Nephron progenitor cell (in vitro differentiated cells): ENCODE measurements around the gene DPH7.
"Not testable (repeated sequence)": the region's sequence is repeated elsewhere in the genome, so short reads cannot be mapped to it uniquely, and the experiment has no call there.

ENCODE experiments used
- DNase-seq: peaks from one replicate; pipeline ENCODE4 v3.0.0; 2021
- H3K27ac Mint-ChIP-seq: 2 replicates; pipeline ENCODE4 v1.8.0; 2021; ENCODE audit warnings: mild to moderate bottlenecking, moderate library complexity, mixed read lengths
- H3K27me3 Mint-ChIP-seq: 2 replicates; pipeline ENCODE4 v1.8.0; 2021; ENCODE audit warnings: mild to moderate bottlenecking, low read depth, mixed read lengths; ENCODE audit not compliant: poor library complexity
- H3K36me3 Mint-ChIP-seq: 2 replicates; pipeline ENCODE4 v1.8.0; 2021; ENCODE audit warnings: low read depth, mixed read lengths
- H3K4me1 Mint-ChIP-seq: 2 replicates; pipeline ENCODE4 v1.8.0; 2021; ENCODE audit warnings: mixed read lengths
- H3K4me3 Mint-ChIP-seq: 2 replicates; pipeline ENCODE4 v1.8.0; 2021; ENCODE audit warnings: mild to moderate bottlenecking, moderate library complexity, mixed read lengths
- H3K9me3 Mint-ChIP-seq: 2 replicates; pipeline ENCODE4 v1.8.0; 2021; ENCODE audit warnings: mild to moderate bottlenecking, moderate library complexity, mixed read lengths
- TF ChIP-seq, protein P1 (sequence below): fragments of 200-600 bp; sonication (generic); IDR thresholded peaks from 2 replicates; pipeline ENCODE4 v1.5.0; 2021; ENCODE audit warnings: antibody characterized with exemption

The DPH7 gene

DNA sequence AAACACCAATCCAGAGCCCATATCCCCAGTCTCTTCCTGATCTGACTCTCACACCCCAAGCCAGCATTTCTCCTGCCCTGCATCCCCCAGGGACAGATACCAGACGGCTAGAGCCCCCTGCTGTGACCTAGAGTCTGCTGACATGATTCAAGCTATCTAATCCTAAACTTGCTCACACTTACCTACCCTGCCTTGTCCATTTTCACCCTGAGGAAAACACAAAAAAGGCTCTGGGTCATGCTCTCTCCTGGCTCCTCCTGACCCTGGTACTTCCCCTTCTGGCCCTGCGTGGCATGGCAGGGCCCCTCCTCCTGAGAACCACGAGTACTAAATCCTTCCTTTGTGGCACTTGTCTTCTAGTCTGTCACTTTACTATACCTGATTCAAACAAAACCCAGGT, 23.9 kb upstream of the DPH7 start:
- DNase-seq = no peak
- Mint-ChIP-seq H3K4me1 (peaks cover 24% of the 10 kb centered on the region), H3K27me3 (peaks cover 48% of the 10 kb centered on the region), H3K9me3 (no peaks in the 10 kb centered on the region), H3K27ac (no peak overlapping the region), H3K4me3 (peak overlapping the region; percentile 49), H3K36me3 (no peaks in the 10 kb centered on the region)
- TF ChIP-seq, protein P1, sequence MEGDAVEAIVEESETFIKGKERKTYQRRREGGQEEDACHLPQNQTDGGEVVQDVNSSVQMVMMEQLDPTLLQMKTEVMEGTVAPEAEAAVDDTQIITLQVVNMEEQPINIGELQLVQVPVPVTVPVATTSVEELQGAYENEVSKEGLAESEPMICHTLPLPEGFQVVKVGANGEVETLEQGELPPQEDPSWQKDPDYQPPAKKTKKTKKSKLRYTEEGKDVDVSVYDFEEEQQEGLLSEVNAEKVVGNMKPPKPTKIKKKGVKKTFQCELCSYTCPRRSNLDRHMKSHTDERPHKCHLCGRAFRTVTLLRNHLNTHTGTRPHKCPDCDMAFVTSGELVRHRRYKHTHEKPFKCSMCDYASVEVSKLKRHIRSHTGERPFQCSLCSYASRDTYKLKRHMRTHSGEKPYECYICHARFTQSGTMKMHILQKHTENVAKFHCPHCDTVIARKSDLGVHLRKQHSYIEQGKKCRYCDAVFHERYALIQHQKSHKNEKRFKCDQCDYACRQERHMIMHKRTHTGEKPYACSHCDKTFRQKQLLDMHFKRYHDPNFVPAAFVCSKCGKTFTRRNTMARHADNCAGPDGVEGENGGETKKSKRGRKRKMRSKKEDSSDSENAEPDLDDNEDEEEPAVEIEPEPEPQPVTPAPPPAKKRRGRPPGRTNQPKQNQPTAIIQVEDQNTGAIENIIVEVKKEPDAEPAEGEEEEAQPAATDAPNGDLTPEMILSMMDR = no peak

DNA sequence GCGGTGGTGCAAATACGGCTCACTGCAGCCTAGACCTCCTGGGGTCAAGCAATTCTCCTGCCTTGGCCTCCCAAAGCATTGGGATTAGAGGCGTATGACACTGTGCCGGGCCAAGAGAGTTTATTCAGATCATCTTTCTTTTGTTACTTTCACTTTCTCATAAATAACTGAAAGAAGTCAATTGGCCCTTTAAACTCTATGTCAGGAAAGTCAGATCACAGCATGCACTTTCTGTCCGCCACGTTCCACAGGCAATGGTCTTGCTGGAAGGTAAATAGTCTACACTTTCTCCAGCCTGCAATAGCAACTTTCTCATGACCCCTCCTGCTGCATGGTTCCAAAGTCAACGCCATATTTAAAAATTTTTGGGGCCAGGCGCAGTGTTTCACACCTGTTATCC, 20.2 kb upstream of the DPH7 start:
- no peak for DNase-seq
- H3K4me1 Mint-ChIP-seq = peaks cover 14% of the 10 kb centered on the region
- no peak overlapping the region for H3K27ac Mint-ChIP-seq
- H3K36me3 Mint-ChIP-seq = peaks cover 6% of the 10 kb centered on the region
- peaks cover 30% of the 10 kb centered on the region for H3K27me3 Mint-ChIP-seq
- no peaks in the 10 kb centered on the region for H3K9me3 Mint-ChIP-seq
- TF ChIP-seq, protein P1 = no peak
- H3K4me3 Mint-ChIP-seq = no peak overlapping the region

DNA sequence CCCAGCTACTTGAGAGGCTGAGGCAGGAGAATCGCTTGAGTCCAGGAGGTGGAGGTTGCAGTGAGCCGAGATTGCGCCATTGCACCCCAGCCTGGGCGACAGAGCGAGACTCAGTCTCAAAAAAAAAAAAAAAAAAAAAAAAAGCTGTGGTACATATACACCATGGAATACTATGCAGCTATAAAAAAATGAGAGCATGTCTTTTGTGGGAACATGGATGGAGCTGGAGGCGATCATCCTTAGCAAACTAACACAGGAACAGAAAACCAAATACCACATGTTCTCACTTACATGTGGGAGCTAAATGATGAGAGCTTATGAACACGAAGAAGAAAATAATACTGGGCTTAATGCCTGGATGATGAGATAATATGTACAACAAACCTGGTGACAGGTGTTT, 17.9 kb upstream of the DPH7 start:
- not testable (repeated sequence) for H3K4me3 Mint-ChIP-seq, H3K36me3 Mint-ChIP-seq, H3K27ac Mint-ChIP-seq, DNase-seq, H3K27me3 Mint-ChIP-seq, H3K9me3 Mint-ChIP-seq
- peaks cover 14% of the 10 kb centered on the region for H3K4me1 Mint-ChIP-seq

DNA sequence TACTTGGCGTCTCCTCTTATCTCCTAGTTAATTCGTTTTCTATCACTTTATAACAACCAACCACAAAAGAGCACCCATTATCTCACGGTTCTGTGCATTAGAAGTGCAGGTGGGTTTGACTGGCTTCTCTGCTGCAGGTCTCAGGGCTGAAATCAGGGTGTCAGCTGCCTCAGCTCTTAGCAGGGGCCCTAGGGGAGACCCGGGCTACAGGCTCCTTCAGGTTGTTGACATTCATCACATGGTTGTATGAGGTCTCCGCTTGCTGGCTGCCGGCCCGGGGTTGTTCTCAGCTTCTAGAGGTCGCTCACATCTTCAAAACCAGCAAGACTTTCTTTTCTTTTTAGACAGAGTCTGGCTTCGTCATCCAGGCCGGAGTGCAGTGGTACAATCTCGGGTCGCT, 14.5 kb upstream of the DPH7 start:
- Mint-ChIP-seq H3K4me1 (peaks cover 31% of the 10 kb centered on the region), H3K36me3 (peaks cover 9% of the 10 kb centered on the region), H3K9me3 (no peaks in the 10 kb centered on the region), H3K27ac (no peak overlapping the region), H3K4me3 (peak overlapping the region; percentile 63), H3K27me3 (peaks cover 2% of the 10 kb centered on the region)
- TF ChIP-seq, protein P1 = no peak
- DNase-seq = no peak

DNA sequence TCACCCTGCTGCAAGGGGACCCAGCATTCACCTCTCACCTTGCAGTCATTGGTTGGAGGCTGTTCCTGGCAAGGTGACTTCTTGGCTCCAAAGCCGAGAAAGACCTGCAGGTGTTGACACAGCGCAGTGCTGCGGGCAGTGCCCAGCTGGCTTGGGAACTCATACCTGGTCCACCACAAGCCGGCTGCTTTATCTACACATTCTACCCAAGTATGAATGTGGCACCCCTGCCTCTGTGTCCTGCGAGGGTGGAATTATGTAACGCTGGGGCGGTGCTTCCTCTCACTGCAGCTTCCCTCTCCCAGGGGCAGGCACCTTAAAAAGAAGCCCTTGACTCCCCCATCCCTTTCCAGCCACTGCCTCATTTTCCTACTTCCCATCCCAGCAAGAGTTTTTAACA, 14.0 kb upstream of the DPH7 start:
- TF ChIP-seq, protein P1 = no peak
- no peak for DNase-seq
- peak overlapping the region; percentile 63 for H3K4me3 Mint-ChIP-seq
- no peaks in the 10 kb centered on the region for H3K27me3 Mint-ChIP-seq
- H3K27ac Mint-ChIP-seq = no peak overlapping the region
- H3K9me3 Mint-ChIP-seq = no peaks in the 10 kb centered on the region
- H3K36me3 Mint-ChIP-seq = peaks cover 13% of the 10 kb centered on the region
- H3K4me1 Mint-ChIP-seq = peaks cover 35% of the 10 kb centered on the region

DNA sequence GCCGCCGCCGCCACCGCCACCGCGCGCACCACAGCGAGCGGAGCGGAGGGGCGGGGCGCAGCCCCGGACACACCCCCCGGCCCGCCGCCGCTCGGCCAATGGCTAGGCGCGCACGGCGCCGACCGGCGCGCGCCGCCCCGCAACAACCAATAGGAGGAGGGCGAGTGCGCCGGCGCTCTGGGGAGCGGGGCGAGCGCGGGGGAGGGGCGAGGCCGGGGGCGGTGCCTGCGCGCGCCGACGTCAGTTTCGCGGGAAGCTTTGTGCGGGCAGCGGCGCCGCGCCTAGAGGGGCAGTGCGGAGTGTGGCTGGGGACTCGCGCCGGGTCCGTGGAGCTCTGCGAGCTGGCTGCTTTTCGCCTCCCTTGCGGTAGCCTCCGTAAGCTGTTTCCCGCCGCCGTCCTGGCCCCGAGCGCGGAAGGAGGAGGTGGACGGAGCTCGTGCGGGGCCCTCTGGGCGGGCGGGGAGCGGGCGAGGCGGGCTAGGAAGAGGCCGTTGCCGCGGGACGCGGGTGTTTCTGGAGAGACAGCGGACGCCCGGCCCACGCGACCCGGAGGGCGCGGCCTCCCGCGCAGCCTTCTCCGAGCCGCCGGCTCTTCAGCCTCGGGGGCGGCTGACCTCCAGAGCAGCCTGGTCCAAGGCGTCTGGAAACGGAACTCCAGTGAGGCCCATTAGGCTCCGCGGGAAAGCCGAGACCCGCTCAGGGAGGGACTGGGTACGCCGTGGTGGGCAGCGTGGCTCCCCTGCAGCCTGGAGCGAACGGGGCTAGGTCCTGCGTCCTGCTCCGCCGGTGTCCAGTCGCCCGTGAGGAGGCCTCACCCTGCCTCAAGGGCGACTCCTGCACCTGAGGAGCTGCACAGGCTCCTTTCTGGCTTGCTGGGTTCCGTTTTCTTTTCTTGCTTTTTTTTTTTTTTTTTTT, 12.0 kb upstream of the DPH7 start, which contains the start of gene ZMYND19:
ZMYND19 (minus strand) TSS at position 44 of the 915 bp plus-strand sequence. CDS start 249 bp downstream, outside the sequence.
- Mint-ChIP-seq H3K27me3 (no peaks in the 10 kb centered on the region), H3K27ac (peak within 1 kb of the TSS; percentile 44), H3K36me3 (peaks cover 31% of the 10 kb centered on the region), H3K4me3 (peak within 1 kb of the TSS; percentile 96), H3K4me1 (peaks cover 37% of the 10 kb centered on the region), H3K9me3 (no peaks in the 10 kb centered on the region)
- DNase-seq = peak; percentile 93
- TF ChIP-seq, protein P1 = no peak
